ENCODE results near the gene PCDH15. TPM values are rescaled to one million over a fixed set of nuclear protein-coding genes. Genes with fewer than 3 reads are reported as not detected.

Gene PCDH15
- total RNA-seq, 2 experiments from 2014 or later = not detected

DNA sequence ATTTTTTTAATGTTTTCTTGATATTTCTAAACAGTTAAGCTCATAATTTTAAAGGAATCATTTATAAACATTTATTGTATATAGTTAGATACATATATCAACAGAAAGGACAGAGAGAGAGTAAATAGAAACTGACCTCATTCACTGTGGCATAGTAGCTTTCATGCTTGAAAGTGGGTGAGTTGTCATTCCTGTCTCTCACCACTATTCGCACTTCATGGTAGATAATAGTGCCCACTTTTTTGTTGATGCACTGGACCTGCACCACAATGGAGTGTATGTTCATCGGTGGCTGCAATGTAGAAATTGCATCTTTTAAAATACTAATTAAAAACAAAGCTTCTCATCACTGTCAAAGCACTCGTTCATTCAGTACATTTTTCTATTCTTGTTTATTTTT lies 432.0 kb downstream of the PCDH15 start:
- no peaks in the 10 kb centered on the region for H3K27me3 Mint-ChIP-seq
- no peaks in the 10 kb centered on the region for H3K36me3 Mint-ChIP-seq
- POLR2A ChIA-PET = no interaction called here
- DNase-seq = no peak
- no peak overlapping the region for H3K27ac Mint-ChIP-seq
- ATAC-seq (ENCODE audit: low read depth) = no peak
- H3K9me3 Mint-ChIP-seq = no peaks in the 10 kb centered on the region
- no peak overlapping the region for H3K4me3 Mint-ChIP-seq
- no peaks in the 10 kb centered on the region for H3K4me1 Mint-ChIP-seq

DNA sequence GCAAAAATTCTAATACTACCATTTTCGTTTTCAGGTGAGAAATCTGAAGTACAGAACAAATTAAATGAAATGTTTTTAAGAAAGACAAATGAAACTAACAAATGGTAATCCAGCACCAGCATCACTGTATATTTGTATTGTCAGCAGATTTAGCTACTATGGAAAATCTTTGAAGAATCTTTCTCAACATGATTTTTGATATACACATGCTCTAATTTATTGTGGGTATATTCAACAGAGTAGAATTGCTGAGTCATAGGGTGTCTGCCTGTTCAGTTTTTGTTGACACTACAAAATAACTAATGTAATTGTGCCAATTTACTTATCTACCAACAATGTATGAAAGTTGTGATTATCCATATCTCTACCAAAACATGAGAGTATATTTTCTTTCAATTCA lies 437.6 kb downstream of the PCDH15 start:
- DNase-seq = no peak
- no peak for ATAC-seq (ENCODE audit: low read depth)
- Mint-ChIP-seq H3K9me3 (no peaks in the 10 kb centered on the region), H3K4me1 (no peaks in the 10 kb centered on the region), H3K27ac (no peak overlapping the region), H3K4me3 (no peak overlapping the region), H3K36me3 (no peaks in the 10 kb centered on the region), H3K27me3 (no peaks in the 10 kb centered on the region)
- POLR2A ChIA-PET = no interaction called here

DNA sequence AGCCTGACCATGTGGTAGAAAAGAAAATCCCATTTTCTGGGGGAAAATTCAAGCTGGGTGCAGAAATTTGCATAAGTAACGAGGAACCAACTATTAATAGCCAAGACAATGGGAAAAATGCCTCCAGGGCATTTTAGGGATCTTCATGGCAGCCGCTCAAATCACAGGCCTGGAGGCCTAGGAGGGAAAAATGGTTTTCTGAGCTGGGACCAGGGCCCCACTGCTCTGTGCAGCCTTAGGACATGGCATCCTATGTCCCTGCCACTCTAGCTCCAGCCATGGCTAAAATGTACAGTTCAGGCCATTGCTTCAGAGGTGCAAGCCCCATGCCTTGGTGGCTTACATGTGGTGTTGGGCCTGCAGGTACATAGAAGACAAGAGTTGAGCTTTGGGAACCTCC lies 459.0 kb downstream of the PCDH15 start:
- Mint-ChIP-seq H3K4me3 (no peak overlapping the region), H3K9me3 (peaks cover 11% of the 10 kb centered on the region), H3K4me1 (no peaks in the 10 kb centered on the region), H3K27ac (no peak overlapping the region), H3K27me3 (no peaks in the 10 kb centered on the region), H3K36me3 (no peaks in the 10 kb centered on the region)
- DNase-seq (no peak), ATAC-seq (ENCODE audit: low read depth) (no peak)
- POLR2A ChIA-PET = no interaction called here

DNA sequence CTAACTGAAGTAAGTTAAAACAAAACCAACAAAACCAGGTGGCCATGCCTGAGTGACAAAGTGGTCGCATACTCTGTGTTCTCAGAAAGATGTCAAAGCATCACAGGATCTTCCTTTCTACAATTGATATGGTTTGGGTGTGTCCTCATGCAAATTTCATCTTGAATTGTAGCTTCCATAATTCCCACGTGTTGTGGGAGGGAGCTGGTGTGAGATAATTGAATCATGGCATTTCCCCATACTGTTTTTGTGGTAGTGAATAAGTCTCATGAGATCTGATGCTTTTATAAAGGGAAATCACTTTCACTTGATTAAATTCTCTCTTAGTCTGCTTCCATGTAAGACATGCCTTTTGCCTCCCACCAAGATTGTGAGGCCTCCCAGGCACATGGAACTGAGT lies 465.7 kb downstream of the PCDH15 start:
- ATAC-seq (ENCODE audit: low read depth) = no peak
- Mint-ChIP-seq H3K36me3 (no peaks in the 10 kb centered on the region), H3K27ac (no peak overlapping the region), H3K4me1 (no peaks in the 10 kb centered on the region), H3K9me3 (peaks cover 7% of the 10 kb centered on the region), H3K4me3 (no peak overlapping the region), H3K27me3 (no peaks in the 10 kb centered on the region)
- POLR2A ChIA-PET = no interaction called here
- DNase-seq = no peak

DNA sequence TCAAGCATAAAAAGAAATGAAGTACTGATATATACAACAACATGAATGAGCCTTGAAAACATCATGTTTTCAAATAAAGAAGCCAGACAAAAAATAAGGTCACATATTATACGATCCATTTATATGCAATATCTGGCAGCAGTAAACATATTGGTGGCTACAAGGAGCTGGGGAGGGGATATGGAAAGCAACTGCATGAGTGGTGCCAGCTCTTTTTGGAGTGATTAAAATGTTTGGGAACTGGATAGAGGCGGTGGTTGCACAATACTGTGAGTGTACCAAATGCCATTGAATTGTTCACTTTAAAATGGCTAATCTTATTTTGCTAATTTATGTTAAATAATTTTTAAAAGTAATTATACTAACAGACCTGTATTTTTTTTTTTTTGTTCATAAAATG lies 481.7 kb downstream of the PCDH15 start:
- Mint-ChIP-seq H3K27me3 (no peaks in the 10 kb centered on the region), H3K4me1 (no peaks in the 10 kb centered on the region), H3K36me3 (no peaks in the 10 kb centered on the region), H3K4me3 (no peak overlapping the region), H3K27ac (no peak overlapping the region), H3K9me3 (peaks cover 2% of the 10 kb centered on the region)
- DNase-seq (no peak), ATAC-seq (ENCODE audit: low read depth) (no peak)
- POLR2A ChIA-PET = no interaction called here

DNA sequence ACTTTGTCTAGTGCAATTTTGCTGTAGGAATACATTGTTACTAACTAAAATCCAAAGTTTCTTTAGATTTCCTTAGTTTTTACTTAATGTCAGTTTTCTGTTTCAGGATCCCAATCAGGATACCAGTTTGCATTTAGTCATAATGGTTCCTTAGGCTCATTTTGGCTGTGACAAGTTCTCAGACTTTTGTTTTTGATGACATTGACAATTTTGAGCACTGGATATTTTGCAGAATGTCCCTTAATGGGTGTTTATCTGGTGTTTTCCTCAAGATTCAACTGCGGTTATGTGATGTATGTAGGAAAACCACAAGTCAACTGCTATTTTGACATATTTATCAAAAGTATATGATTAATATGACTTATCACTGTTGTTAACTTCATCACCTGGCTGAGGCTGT lies 482.6 kb downstream of the PCDH15 start:
- no peak for DNase-seq
- Mint-ChIP-seq H3K27ac (no peak overlapping the region), H3K9me3 (peaks cover 2% of the 10 kb centered on the region), H3K27me3 (no peaks in the 10 kb centered on the region), H3K4me3 (no peak overlapping the region), H3K4me1 (no peaks in the 10 kb centered on the region), H3K36me3 (no peaks in the 10 kb centered on the region)
- ATAC-seq (ENCODE audit: low read depth) = no peak
- POLR2A ChIA-PET = no interaction called here

DNA sequence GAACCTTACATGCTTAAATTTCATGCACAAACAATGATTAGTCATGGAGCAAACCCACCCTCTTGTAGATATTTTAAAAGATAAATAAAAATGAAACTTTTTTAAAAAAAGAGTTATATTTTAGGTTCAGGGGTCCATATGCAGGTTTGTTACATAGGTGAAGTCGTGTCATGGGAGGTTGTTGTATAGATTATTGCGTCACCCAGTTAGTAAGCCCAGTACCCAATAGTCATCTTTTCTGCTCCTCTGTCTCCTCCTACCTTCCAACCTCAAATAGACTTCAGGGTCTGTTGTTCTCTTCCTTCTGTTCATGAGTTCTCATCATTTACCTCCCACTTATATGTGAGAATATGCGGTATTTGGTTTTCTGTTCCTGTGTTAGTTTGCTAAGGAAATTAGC lies 486.6 kb downstream of the PCDH15 start:
- POLR2A ChIA-PET = no interaction called here
- DNase-seq = no peak
- H3K27ac Mint-ChIP-seq = no peak overlapping the region
- peaks cover 2% of the 10 kb centered on the region for H3K9me3 Mint-ChIP-seq
- no peak for ATAC-seq (ENCODE audit: low read depth)
- H3K4me1 Mint-ChIP-seq = no peaks in the 10 kb centered on the region
- no peak overlapping the region for H3K4me3 Mint-ChIP-seq
- no peaks in the 10 kb centered on the region for H3K36me3 Mint-ChIP-seq
- no peaks in the 10 kb centered on the region for H3K27me3 Mint-ChIP-seq

DNA sequence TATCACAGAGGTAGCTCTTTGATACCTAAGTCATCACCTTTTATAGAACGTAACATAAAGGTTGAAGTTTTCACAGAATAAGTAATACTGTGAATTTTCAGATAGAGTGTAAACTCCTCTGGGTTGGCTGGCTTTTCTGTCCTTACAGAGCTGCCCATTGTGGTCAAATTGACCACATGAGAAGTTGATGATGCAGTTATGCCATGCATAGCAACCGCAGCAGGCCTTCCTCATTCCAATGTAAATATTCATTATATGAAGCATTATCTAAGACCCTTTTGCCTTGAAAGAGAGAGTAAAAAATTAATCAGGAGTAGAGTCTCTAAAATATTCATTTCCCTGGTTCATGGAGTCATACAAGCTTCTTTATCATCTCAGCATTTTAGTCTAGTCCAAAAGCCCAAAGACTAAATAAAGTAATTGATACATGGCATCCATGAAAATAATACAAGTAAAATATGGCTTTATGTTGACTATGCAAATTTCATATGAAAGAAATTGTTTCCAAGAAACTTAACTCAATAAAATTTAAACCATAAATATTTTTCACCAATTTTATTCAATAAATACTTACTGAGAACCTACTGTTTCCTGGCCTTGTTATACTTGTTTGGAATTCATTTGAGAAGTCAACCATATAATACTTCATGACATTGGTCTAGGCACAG lies 516.4 kb downstream of the PCDH15 start:
- H3K36me3 Mint-ChIP-seq = no peaks in the 10 kb centered on the region

DNA sequence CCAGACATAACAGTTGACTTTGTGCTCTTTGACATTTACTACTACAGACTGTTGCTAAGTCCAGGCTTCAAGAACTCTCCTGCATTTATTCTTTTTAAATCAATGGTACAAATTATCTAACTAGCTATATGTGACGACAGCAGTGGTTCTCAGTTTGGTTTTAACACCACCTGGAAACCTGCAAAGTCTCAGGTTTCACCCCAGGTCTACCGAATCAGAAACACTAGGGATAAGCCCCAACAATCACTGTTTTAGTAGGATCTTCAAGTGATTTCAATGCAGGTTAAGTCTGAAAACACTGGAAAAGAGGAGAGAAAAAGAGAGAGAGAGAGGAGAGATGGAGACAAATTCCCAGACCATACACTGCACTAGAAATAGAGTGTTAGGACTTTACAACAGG lies 519.0 kb downstream of the PCDH15 start:
- Mint-ChIP-seq H3K4me1 (no peaks in the 10 kb centered on the region), H3K27me3 (no peaks in the 10 kb centered on the region), H3K9me3 (no peaks in the 10 kb centered on the region), H3K36me3 (no peaks in the 10 kb centered on the region), H3K4me3 (no peak overlapping the region), H3K27ac (no peak overlapping the region)
- POLR2A ChIA-PET = no interaction called here
- no peak for DNase-seq
- ATAC-seq (ENCODE audit: low read depth) = no peak

More for the DNA sequence above, 516.4 kb downstream of the PCDH15 start:
- POLR2A ChIA-PET = no interaction called here
- Mint-ChIP-seq H3K27ac (no peak overlapping the region), H3K27me3 (no peaks in the 10 kb centered on the region), H3K9me3 (no peaks in the 10 kb centered on the region), H3K4me3 (no peak overlapping the region), H3K4me1 (no peaks in the 10 kb centered on the region)
- ATAC-seq (ENCODE audit: low read depth) = no peak
- no peak for DNase-seq

DNA sequence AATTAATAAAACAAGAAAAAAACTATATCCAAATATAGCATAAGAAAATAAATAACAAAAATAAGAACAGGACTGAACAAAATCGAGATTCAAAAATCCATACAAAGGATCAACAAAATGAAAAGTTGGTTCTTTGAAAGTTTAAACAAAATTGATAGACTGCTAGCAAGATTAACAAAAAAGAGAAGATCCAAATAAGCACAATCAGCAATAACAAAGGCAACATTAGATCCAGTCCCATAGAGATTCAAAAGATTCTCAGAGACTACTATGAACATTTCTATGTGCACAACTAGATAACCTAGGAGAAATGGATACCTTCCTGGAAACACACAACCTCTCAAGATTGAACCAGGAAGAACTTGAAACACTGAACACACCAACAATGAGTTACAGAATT lies 534.6 kb downstream of the PCDH15 start:
- Mint-ChIP-seq H3K9me3 (peaks cover 4% of the 10 kb centered on the region), H3K4me1 (no peaks in the 10 kb centered on the region), H3K36me3 (no peaks in the 10 kb centered on the region), H3K4me3 (no peak overlapping the region), H3K27ac (no peak overlapping the region), H3K27me3 (no peaks in the 10 kb centered on the region)
- POLR2A ChIA-PET = no interaction called here
- DNase-seq = no peak
- no peak for ATAC-seq (ENCODE audit: low read depth)

DNA sequence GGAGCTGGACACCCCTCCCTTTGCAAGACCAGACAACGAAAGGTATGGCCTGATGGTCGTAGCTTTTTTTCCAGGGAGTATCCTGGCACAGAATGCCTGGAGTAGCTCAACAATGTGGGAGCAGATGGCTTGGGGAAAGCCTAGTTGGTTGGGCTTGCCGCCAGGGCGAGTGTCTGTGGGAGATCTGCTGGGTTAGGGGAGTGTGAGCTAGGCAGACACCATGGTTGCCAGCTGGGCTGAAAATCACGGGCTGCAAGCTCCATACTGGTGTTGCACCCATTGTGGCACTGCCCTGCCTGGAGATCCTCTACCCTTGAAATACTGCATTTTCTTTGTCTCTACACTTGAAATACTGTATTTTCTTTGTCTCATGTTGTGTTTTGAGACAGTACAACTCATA lies 538.3 kb downstream of the PCDH15 start:
- no peaks in the 10 kb centered on the region for H3K36me3 Mint-ChIP-seq
- POLR2A ChIA-PET = no interaction called here
- H3K9me3 Mint-ChIP-seq = peaks cover 3% of the 10 kb centered on the region
- DNase-seq = no peak
- no peak overlapping the region for H3K4me3 Mint-ChIP-seq
- no peaks in the 10 kb centered on the region for H3K4me1 Mint-ChIP-seq
- no peak for ATAC-seq (ENCODE audit: low read depth)
- H3K27me3 Mint-ChIP-seq = no peaks in the 10 kb centered on the region
- no peak overlapping the region for H3K27ac Mint-ChIP-seq

DNA sequence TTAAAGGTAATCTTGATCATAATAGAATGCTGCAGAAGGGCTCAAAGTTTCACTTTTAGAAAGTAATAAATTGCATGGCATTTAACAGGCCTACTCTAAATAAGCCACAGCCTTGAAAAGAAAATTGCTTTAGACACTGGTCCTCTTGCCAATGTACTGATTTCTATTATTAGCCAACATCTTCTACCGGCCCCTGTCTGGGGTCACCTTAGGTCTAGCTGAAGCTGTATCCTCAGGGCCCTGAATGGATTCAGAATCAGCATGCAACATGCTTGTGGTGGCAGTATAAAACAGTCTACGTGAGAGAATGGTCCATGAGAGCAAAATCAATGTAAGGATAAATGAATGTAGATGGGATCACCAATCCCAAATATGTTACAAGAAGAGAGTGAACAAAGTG lies 541.9 kb downstream of the PCDH15 start:
- POLR2A ChIA-PET = no interaction called here
- DNase-seq = no peak
- no peak for ATAC-seq (ENCODE audit: low read depth)

DNA sequence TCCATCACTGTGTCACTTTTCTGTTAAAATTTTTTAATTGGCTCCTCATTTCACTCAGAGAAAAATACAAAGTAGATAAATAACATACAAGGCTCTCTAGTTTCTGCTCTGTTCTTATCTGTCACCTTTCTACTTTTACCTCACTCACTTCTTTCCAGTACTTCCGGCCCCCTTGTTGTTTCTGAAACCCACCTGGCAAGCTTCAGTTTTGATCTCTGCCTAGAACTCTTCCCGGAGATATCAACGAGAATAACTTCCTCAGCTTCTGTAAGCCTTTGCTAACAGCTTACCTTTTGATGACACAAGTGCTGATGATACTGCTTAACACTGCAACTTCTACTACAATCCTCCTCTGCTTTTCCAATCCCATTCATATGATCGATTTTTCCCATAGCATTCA lies 566.2 kb downstream of the PCDH15 start:
- POLR2A ChIA-PET = no interaction called here
- H3K36me3 Mint-ChIP-seq = no peaks in the 10 kb centered on the region
- H3K4me1 Mint-ChIP-seq = no peaks in the 10 kb centered on the region
- H3K27me3 Mint-ChIP-seq = no peaks in the 10 kb centered on the region
- DNase-seq (no peak), ATAC-seq (ENCODE audit: low read depth) (no peak)
- no peak overlapping the region for H3K4me3 Mint-ChIP-seq
- H3K27ac Mint-ChIP-seq = no peak overlapping the region
- no peaks in the 10 kb centered on the region for H3K9me3 Mint-ChIP-seq

More for the DNA sequence above, 541.9 kb downstream of the PCDH15 start:
- Mint-ChIP-seq H3K4me3 (no peak overlapping the region), H3K27ac (no peak overlapping the region), H3K27me3 (no peaks in the 10 kb centered on the region), H3K36me3 (no peaks in the 10 kb centered on the region), H3K4me1 (no peaks in the 10 kb centered on the region), H3K9me3 (peaks cover under 1% of the 10 kb centered on the region)

DNA sequence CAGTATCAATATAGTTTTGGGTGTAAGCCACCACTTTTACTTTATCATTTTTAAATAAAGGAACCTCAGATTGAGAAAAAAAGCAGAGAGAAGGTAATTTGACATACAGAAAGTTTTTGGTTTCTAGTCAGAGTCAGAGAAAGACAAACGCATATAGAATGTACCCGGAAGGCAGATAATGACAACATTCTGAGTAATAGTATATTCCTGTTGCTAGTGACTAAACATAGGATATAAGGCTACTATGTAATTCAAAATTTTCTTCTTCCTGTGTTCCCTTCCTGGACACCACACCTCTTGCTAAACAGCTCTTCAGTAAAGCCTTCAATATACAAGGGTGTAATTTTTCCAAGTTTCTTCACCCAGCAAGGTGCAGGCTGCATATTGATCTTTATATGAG lies 597.6 kb downstream of the PCDH15 start:
- no peaks in the 10 kb centered on the region for H3K4me1 Mint-ChIP-seq
- no peak overlapping the region for H3K27ac Mint-ChIP-seq
- no peaks in the 10 kb centered on the region for H3K36me3 Mint-ChIP-seq
- no peak overlapping the region for H3K4me3 Mint-ChIP-seq
- POLR2A ChIA-PET = no interaction called here
- H3K9me3 Mint-ChIP-seq = peaks cover 3% of the 10 kb centered on the region
- no peaks in the 10 kb centered on the region for H3K27me3 Mint-ChIP-seq
- ATAC-seq (ENCODE audit: low read depth) (no peak), DNase-seq (no peak)

DNA sequence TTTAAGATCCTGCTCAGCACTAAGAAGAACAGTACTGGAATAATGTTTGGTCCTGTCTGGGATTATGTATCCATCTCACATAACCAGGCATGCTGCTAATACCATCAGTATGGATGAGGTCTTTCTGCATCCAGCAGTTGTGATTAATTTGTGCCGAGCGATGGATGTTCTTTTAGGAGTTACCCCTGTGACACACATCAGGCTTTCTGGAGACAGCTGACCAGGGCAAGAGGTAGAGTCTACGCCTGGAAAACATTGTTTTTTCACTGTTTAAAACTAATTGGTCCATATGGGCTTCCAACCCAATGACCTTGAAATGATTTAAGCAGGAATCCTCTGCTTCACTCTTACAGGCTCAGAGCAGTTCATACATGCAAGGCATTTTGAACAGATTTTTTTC lies 603.0 kb downstream of the PCDH15 start:
- POLR2A ChIA-PET = no interaction called here
- H3K36me3 Mint-ChIP-seq = no peaks in the 10 kb centered on the region
- peaks cover 6% of the 10 kb centered on the region for H3K9me3 Mint-ChIP-seq
- no peak overlapping the region for H3K4me3 Mint-ChIP-seq
- DNase-seq (no peak), ATAC-seq (ENCODE audit: low read depth) (no peak)
- no peak overlapping the region for H3K27ac Mint-ChIP-seq
- no peaks in the 10 kb centered on the region for H3K27me3 Mint-ChIP-seq
- no peaks in the 10 kb centered on the region for H3K4me1 Mint-ChIP-seq

All from activated naive CD8-positive, alpha-beta T cell treated with anti-CD3 and anti-CD28 coated beads, Interleukin-2, amount 10 ng/mL, durations not matched to agents 7 days and 5 days (primary cell).